NCI-H2107 treated with DMSO at 0.1 percent for 48 hours (cell line): ENCODE results near the gene CACNA1D.

Experiments used
- DNase-seq: peaks from one replicate; lab custom pipeline; 2025; ENCODE audit not compliant: unreplicated experiment; lab: John Stamatoyannopoulos, UW

The CACNA1D gene

DNA sequence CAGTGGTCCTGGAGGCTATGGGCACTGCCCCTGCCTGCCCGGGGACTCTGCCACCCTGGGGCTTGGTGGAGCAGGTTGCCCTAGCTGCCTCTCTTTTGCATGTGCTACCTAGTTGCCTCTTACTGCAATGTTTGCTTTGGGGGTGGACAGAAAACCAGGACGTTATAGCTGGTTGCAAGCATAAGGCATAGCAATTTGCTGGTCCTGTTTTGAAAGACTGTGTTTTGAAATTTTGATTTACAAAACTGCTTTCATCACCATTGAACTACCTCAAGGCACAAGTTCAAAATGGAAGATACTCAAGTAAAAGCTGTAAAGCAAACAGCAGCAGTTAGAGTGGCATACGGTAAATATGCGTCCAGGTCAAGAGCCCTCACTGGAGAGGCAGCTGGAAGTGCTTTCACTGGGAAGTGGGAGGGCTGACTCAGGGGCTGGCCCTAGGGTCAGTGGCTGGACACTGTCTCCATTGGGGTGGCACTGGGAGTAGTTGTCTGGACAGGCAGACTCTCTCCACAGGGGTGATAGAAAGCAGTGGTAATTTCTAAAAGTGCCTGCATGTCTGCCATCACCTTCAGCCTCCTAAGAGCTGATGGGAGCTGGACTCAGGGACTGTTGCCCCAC is 213.7 kb downstream of the CACNA1D start:
- no peak for DNase-seq

- DNase-seq: no peak
Measured at GRCh38 chr3:53709256-53709655, 214.8 kb downstream of the CACNA1D start.

DNA sequence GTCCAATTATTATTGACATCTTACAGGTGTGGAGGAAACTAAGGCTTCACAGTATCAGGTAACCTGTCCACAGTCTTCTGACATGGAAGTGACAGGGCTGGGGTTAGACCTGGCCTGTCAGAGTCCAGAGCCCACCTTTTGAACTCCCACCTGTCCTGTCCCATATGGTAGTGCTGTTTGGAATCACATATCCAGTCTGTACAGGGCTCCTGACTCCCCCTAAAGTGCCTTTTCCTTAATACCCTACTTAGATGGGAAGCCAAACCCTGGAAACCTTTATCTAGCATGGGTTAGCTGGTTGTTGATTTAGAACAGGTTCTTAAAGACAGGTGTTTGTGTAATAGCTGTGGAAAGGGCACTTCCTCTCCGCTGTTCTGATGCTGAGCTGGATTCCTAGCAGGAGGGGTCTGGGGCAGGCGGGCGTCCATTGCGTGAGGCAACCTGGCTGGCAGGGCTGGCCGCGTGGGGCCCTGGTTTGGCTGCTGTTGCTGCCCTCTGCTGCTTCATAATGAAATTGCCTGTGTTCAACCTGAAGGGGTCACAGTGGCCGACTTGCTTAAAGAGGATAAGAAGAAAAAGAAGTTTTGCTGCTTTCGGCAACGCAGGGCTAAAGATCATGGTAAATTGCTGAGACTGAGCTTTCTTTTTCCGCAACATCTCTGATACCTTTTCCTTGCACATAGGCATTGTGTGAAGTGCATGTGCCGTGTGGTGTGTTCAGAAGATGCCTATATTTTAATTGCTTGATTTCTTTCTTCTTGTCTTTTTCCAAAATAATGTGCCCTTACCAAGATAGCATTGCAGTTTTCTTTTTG is 215.7 kb downstream of the CACNA1D start:
- peak; percentile 52 for DNase-seq

DNA sequence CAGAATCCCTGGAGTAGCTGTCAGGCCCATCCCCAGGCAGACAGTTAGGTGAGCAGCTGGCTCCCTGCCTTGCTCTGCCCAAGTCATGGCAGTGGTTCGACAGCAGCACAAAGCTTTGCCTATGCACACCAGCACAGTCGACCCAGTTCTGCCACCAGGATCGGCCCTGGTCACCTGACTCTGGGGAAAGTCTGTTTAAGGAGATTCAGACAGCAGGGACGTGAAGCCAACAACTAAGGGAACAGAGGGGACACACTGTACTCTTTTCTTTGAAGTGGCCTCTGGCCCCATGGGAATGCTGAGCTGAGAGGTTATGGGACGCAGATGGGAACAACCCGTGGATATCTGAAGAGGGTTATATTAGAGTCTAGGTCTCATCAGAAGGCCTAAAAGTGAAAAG is 217.0 kb downstream of the CACNA1D start:
- DNase-seq: no peak

- DNase-seq: no peak
Measured at GRCh38 chr3:53712817-53713388, 218.5 kb downstream of the CACNA1D start.

- DNase-seq: no peak
Measured at GRCh38 chr3:53713626-53714025, 219.2 kb downstream of the CACNA1D start.

DNA sequence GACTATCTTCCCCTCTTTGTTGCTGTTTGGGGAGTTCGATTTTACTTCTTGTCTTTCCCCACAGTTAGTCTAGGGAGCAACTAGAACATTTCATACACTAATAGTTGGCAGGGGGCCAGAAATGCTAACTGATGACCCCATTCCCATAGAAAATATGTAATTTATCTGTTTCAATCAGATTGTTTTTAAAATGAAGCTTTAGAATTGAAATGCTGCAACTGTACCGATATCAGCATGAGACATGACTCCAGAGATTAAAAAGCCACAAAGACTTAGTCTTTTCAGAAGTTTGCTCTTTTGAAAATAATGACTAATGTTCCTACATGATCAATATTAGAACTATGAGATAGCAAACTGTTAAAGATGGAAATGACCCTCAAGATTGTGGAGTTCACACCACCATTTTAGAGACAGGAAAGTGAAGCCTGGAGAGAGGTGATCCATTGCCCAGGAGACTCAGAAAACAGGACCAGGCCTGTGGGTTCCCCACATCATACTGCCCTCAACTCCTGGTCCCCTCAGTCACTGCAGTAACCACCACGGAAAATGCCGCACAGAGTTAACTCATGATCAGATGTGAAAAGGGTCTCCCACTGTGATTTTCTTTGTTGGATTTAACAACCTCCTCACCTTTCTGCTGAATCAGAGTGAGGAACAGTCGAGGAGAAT is 221.5 kb downstream of the CACNA1D start:
- no peak for DNase-seq

- no peak for DNase-seq
Measured at GRCh38 chr3:53716998-53717397, 222.6 kb downstream of the CACNA1D start.

GRCh38 chr3:53718462-53718861 is 224.1 kb downstream of the CACNA1D start:
- DNase-seq: peak; percentile 47

- DNase-seq: no peak
Measured at GRCh38 chr3:53719796-53720195, 225.4 kb downstream of the CACNA1D start.

- DNase-seq: no peak
Measured at GRCh38 chr3:53721187-53722119, 227.0 kb downstream of the CACNA1D start.

DNA sequence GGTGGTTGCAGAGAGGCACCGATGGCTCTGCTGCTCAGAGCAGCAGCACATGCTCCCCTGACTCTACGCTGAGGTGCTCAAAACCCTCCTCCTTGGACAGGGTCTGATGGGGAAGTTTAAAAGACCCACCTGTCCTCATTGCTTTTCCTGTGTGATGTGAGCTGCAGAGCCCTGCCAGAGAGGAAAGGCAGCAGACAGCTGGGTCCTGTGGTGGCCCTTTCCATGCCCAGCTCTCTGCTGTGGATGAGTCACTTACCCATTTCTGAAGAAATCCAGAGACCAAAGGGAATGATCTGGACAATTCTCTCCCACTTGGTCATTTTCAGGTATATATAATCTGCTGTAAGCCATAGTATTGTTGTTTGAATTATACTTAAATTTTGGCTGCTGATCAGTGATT is 230.2 kb downstream of the CACNA1D start:
- no peak for DNase-seq

DNA sequence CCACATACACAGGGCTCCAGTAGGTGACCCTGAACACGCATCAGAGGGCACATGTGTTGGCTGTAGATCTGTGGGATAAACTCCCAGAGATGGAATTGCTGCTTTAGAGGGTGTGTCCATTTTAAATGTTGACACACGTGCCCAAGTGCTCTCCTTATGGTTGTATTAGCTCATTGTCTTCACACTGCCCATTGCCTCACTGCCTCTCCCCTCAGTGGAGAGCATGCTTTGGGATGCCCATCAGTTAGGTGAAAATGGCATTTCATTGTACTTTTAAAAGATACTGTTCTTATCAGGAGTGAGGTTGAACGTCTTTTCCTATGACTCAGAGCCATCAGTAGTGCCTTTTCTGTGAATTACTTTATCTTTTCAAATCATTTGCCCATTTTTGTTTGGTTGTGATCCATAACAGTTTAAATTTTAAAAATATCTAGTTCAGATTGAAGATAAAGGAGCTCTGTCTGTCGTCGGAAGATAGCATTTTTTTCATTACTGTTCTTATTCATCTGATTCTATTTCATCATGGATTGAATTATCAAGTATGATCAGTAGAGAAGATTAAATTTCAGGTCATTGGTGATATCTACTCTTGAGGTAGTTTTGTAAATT is 231.1 kb downstream of the CACNA1D start:
- no peak for DNase-seq

DNA sequence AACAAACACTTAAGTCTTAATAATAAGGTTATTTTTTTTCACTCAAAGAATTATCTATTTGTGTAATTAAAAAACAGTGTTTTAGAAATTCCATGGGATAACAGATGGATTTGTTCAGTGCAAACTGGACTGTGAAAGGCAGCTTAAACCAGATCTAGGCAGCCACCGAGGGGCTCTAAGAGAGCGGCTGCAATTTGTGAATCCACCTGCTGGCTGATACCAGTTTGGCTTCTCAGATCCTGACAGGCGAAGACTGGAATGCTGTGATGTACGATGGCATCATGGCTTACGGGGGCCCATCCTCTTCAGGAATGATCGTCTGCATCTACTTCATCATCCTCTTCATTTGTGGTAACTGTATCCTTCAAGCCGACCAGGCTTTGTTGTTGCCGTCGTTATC is 232.2 kb downstream of the CACNA1D start:
- DNase-seq: no peak

GRCh38 chr3:53728606-53729005 is 234.2 kb downstream of the CACNA1D start:
- no peak for DNase-seq

DNA sequence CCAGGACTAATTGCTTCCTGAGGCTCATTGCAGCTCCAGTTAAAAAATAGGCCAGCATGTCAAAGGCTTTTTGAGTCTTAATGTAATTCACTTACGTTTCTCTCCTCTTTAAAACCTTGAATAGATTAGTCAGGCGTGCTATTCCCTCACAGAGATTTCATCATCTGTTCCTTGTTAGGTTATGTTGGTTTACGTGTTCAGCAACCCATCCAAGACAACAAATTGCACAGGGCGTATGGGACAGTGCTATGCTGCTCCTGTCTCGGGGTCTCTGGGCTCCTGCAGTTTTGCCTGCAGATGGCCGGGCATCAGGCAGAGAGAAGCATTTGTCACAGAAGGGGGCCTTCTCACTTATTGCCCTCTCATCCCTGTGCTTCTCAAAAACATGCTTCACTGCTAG is 234.7 kb downstream of the CACNA1D start:
- DNase-seq: no peak

- no peak for DNase-seq
Measured at GRCh38 chr3:53729618-53730017, 235.2 kb downstream of the CACNA1D start.

GRCh38 chr3:53730576-53730975 is 236.2 kb downstream of the CACNA1D start:
- no peak for DNase-seq

- DNase-seq: no peak
Measured at GRCh38 chr3:53731934-53732624, 237.7 kb downstream of the CACNA1D start.

DNA sequence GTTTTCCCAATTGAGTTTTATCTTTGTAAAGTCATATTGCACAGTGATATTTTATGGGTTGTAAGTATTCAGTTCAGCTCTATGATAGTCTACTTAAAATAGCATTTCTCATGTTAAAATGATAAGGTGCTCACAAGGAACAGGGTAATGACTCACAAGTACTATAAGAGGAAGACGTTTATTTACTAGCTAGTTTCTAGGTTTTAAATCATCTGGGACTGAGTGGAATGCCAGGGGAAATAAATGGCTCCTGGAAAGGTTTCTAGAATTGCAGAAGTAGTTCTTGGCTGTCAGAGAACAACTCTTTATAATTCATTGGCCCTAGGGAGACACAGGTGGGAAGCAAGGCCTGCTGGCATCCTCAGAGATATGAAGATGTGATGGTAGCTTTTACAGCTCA is 239.0 kb downstream of the CACNA1D start:
- DNase-seq: no peak
